ENCODE data around the gene PPL. TPM values are rescaled to one million over a fixed set of nuclear protein-coding genes. Genes with fewer than 3 reads are reported as not detected.
"Not testable (repeated sequence)": the region's sequence is repeated elsewhere in the genome, so short reads cannot be mapped to it uniquely, and the experiment has no call there.

PPL gene
- total RNA-seq, 4 donors from 2014 or later: 31.3 to 97.6 (median 59.5) TPM

DNA sequence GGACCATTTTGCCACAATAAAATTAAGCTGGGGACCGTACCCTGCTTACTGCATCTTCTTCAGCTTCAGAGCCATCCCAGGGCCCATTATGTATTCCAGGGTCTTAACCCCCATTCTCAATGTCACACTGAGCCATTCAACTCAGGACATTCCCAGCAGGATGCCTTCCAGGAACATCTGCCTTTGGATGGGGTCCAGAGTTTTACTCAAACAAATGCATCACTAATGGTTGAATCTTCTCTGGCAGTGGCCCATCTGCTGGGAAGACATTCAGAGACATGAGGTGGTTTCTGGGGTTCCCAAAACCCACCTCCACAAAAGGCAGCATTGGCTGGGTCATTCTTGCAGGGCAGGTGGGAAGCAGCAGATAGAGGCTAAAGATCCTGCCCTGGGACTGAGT is 17.8 kb upstream of the PPL start:
- no peak for TF ChIP-seq CTCF (IDR thresholded peaks at IDR 0.05)
- DNase-seq (ENCODE audit: low spot score): no peak
- ATAC-seq (ENCODE audit: low FRiP score): no peak

GRCh38 chr16:4951583-4951982 is 14.6 kb upstream of the PPL start:
- not testable (repeated sequence) for ATAC-seq (ENCODE audit: low FRiP score); DNase-seq (ENCODE audit: low spot score)

DNA sequence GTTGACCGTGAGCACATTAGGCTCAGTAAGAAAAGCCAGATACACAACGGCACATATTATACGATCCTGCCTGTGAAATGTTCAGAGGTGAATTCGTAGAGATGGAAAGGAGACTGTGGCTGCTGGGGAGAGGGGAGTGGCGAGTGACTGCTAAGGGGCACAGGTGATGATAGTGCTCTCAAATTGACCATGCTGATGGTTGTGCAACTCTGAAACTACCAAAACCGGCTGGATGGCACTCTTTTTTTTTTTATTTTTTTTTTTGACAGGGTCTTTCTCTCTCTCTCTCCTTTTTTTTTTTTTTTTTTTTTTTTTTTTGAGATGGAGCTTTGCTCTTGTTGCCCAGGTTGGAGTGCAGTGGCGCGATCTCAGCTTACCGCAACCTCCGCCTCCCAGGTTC is 13.0 kb upstream of the PPL start:
- no peak for ATAC-seq (ENCODE audit: low FRiP score)
- no peak for TF ChIP-seq CTCF (IDR thresholded peaks at IDR 0.05)

GRCh38 chr16:4948903-4949766 is 12.2 kb upstream of the PPL start:
- TF ChIP-seq CTCF (IDR thresholded peaks at IDR 0.05): no peak
- DNase-seq (ENCODE audit: low spot score) (no peak), ATAC-seq (ENCODE audit: low FRiP score) (no peak)

More for the DNA sequence above, 13.0 kb upstream of the PPL start:
- no peak for DNase-seq (ENCODE audit: low spot score)

DNA sequence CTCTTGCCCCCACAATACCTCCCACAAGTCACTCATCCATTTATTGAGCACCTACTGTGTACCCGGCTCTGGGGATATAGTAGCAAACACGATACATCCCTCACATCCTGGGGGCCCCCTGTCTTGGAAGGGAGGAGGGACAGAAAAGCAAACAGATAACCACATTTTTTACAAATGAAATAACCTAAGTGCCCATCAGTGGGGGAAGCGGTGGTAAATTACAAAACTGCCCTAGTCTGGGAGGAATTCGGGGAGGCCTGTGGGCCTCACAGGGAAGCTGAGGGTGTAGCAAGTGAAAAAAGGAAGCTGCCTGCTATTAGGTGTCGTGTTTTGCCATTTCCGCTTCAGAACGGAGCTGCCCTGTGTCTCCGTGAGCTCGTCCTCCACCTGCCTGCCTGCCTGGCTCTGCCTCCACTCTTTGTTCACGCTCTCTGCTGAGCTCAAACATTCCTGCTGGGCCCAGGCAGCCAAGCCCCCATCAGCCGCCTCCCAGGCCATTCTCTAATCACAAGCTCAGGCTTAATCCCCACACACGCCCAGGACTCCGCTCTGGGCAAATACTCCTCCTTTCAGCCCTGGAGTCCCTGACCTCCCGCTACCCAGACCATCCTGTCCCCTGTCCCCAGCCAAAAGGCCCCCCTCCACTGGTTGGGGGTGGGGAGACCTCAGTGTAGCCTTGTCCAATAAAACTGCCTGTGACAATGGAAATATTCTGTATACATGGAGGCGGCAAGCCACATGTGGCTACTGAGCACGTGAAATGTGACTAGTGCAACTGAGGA is 11.0 kb upstream of the PPL start:
- DNase-seq (ENCODE audit: low spot score) (no peak), ATAC-seq (ENCODE audit: low FRiP score) (no peak)
- TF ChIP-seq CTCF (IDR thresholded peaks at IDR 0.05): no peak

DNA sequence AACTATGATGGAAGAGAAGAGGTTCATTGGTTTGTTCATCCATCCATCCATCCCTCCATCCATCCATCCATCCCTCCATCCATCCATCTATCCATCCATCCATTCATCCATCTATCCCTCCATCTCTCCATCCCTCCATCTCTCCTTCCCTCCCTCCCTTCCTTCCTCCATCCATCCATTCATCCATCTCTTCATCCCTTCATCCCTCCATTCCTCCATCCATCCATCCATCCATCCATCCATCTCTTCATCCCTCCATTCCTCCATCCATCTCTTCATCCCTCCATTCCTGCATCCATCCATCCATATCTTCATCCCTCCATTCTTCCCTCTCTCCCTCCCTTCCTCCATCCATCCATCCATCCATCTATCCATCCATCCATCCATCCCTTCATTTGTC is 10.0 kb upstream of the PPL start:
- no peak for TF ChIP-seq CTCF (IDR thresholded peaks at IDR 0.05)
- no peak for ATAC-seq (ENCODE audit: low FRiP score)

GRCh38 chr16:4945560-4946502 is 8.9 kb upstream of the PPL start:
- DNase-seq (ENCODE audit: low spot score): no peak
- TF ChIP-seq CTCF (IDR thresholded peaks at IDR 0.05): no peak
- ATAC-seq (ENCODE audit: low FRiP score): peak; percentile 20

More for the DNA sequence above, 10.0 kb upstream of the PPL start:
- DNase-seq (ENCODE audit: low spot score): no peak
